Bronchial epithelial cell (primary cell): ENCODE measurements around the gene DSCAML1. TPM values are rescaled to one million over a fixed set of nuclear protein-coding genes. Genes with fewer than 3 reads are reported as not detected.
A peak's percentile ranks its signal among the peaks of the same experiment; 100 is the strongest.

Experiments used
- DNase-seq: peaks from one replicate; pipeline ENCODE4 v3.0.0-alpha.2; 2010; ENCODE audit warnings: low read depth
- FAIRE-seq: peaks from 2 replicates; lab custom pipeline; 2011; peaks lifted over from hg19 to GRCh38; lab: Jason Lieb, UNC
- H3K27me3 ChIP-seq: 2 replicates; pipeline ENCODE4 v1.5.1; 2011; ENCODE audit warnings: low read length; ENCODE audit not compliant: control insufficient read depth, insufficient read depth
- H3K36me3 ChIP-seq: 2 replicates; pipeline ENCODE4 v1.5.1; 2011; ENCODE audit warnings: low read length; ENCODE audit not compliant: control insufficient read depth, insufficient read depth
- H3K4me3 ChIP-seq: 2 replicates; pipeline ENCODE4 v1.5.1; 2011; ENCODE audit warnings: mild to moderate bottlenecking, low read depth, low read length, control low read depth
- CTCF ChIP-seq: IDR thresholded peaks from 2 replicates; pipeline ENCODE4 v1.5.1; 2011; ENCODE audit warnings: mild to moderate bottlenecking, moderate library complexity, low read length, control low read depth, inconsistent platforms; ENCODE audit not compliant: insufficient read depth, severe bottlenecking
- total RNA-seq: library from RNA; depleted of rRNA; stranded (reverse); fragments of >200 nt; gene quantifications from 2 replicates; pipeline ENCODE4 v1.2.1, GENCODE V29; 2014

Gene DSCAML1
- total RNA-seq, 1 donor from 2014 or later: under 0.01 TPM

GRCh38 chr11:117817368-117818040 lies 20.5 kb upstream of the DSCAML1 start:
- Histone ChIP-seq H3K36me3 (no peaks in the 10 kb centered on the region), H3K4me3 (no peak overlapping the region), H3K27me3 (no peaks in the 10 kb centered on the region)
- TF ChIP-seq CTCF: peak; percentile 96
- no peak for FAIRE-seq
- peak; percentile 53 for DNase-seq

- DNase-seq (no peak), FAIRE-seq (no peak)
- Histone ChIP-seq H3K36me3 (no peaks in the 10 kb centered on the region), H3K4me3 (no peak overlapping the region), H3K27me3 (no peaks in the 10 kb centered on the region)
- TF ChIP-seq CTCF: no peak
These were observed 19.9 kb upstream of the DSCAML1 start for GRCh38 chr11:117816846-117817367.

- Histone ChIP-seq H3K27me3 (no peaks in the 10 kb centered on the region), H3K36me3 (no peaks in the 10 kb centered on the region), H3K4me3 (no peak overlapping the region)
- DNase-seq (peak; percentile 42), FAIRE-seq (no peak)
- TF ChIP-seq CTCF: no peak
These were observed 19.2 kb upstream of the DSCAML1 start for GRCh38 chr11:117816151-117816741.

- H3K27me3 ChIP-seq: no peaks in the 10 kb centered on the region
- TF ChIP-seq CTCF: no peak
- DNase-seq (no peak), FAIRE-seq (no peak)
- no peaks in the 10 kb centered on the region for H3K36me3 ChIP-seq
- H3K4me3 ChIP-seq: no peak overlapping the region
These were observed 18.3 kb upstream of the DSCAML1 start for GRCh38 chr11:117815262-117815803.

- no peaks in the 10 kb centered on the region for H3K27me3 ChIP-seq
- FAIRE-seq (no peak), DNase-seq (no peak)
- TF ChIP-seq CTCF: no peak
- no peak overlapping the region for H3K4me3 ChIP-seq
- no peaks in the 10 kb centered on the region for H3K36me3 ChIP-seq
These were observed 17.8 kb upstream of the DSCAML1 start for GRCh38 chr11:117814766-117815261.
